Heart left ventricle (tissue), 13 donors: ENCODE data around the gene TRIM16.
"Not testable (repeated sequence)": the region's sequence is repeated elsewhere in the genome, so short reads cannot be mapped to it uniquely, and the experiment has no call there.

Experiments
- POLR2A ChIP-seq, 2 donors: fragments of 450-650 bp; IDR thresholded peaks; one replicate each; pipeline ENCODE4 v1.6.1; 2017; ENCODE audit warnings: antibody characterized with exemption in 2 of 2, mild to moderate bottlenecking in 2 of 2, moderate library complexity in 2 of 2
- TF ChIP-seq, protein P1 (sequence below), 12 donors: fragments of 200-600 bp; sonication (generic) in 4 of 12; IDR thresholded peaks; one replicate each; pipeline versions ENCODE4 v1.5.0 to v1.8.0; 2018 to 2022; ENCODE audit warnings: antibody characterized with exemption in 12 of 12, mild to moderate bottlenecking in 5 of 12
- donor health status: ischemic (EF 13 %, LVEDD 7.1; RV severe dilation, severe dysfunction).
- donor health status: DM: no; HTN: yes; CAD: no.
- donor health status: DM: no; HTN: no; CAD: no.
- donor health status: ischemic (EF 25% LVEDD 6.9; RV normal size, moderate dysfunction).
- donor health status: ischemic (EF 25% LVEDD 5.7; RV mildly dilated, moderate dysfunction).
- donor health status: ischemic (EF 35%, LVEDD 5.7; RV mildly dilated, moderate dysfunction).
- donor health status: nonischemic (EF 11% LVEDD 7.7; RV severe dilation, severe dysfunction).
- donor health status: DM: yes; HTN: yes; CAD: no.
- donor health status: PGD.
- donor health status: ischemic (EF 29% LVEDD 5.4; RV normal size, mild dysfunction).
- donor health status: nonischemic (EF 23%, LVEDD 6.1; RV moderate dilation, normal function).

DNA sequence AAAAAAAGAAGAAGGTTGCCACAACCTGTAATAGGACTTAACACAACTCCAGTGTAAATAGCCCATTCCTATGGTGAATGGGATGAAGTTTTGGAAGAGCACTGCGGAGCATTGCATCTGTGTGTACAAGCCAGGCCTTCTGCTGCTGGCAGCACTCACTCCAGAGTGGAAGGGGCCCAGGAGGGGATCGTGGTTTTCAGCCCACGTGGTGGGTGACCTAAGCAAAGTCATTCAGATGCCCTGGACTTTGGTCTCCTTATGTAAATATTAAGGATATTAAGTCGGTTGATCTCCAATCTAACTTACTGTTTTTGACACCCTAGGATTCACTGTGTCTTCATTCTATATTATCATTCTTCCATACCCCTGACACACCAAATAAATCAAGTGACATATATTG is 67.3 kb downstream of the TRIM16 start:
- TF ChIP-seq, protein P1, sequence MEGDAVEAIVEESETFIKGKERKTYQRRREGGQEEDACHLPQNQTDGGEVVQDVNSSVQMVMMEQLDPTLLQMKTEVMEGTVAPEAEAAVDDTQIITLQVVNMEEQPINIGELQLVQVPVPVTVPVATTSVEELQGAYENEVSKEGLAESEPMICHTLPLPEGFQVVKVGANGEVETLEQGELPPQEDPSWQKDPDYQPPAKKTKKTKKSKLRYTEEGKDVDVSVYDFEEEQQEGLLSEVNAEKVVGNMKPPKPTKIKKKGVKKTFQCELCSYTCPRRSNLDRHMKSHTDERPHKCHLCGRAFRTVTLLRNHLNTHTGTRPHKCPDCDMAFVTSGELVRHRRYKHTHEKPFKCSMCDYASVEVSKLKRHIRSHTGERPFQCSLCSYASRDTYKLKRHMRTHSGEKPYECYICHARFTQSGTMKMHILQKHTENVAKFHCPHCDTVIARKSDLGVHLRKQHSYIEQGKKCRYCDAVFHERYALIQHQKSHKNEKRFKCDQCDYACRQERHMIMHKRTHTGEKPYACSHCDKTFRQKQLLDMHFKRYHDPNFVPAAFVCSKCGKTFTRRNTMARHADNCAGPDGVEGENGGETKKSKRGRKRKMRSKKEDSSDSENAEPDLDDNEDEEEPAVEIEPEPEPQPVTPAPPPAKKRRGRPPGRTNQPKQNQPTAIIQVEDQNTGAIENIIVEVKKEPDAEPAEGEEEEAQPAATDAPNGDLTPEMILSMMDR (IDR thresholded peaks at IDR 0.05) = not testable (repeated sequence)
- not testable (repeated sequence) for TF ChIP-seq POLR2A (IDR thresholded peaks at IDR 0.05)
